K562 (cell line): ENCODE data around the gene DLGAP1. TPM values are rescaled to one million over a fixed set of nuclear protein-coding genes. Genes with fewer than 3 reads are reported as not detected.

Experiments used
- ATF1 ChIP-seq, 2 experiments: fragments of 450-650 bp in 1 of 2; IDR thresholded peaks; 2 replicates each; pipeline ENCODE4 v1.6.1; 2016; ENCODE audit warnings: missing compliant biosample characterization in 1 of 2, missing genetic modification characterization in 1 of 2
- DACH1 ChIP-seq: fragments of 450-650 bp; IDR thresholded peaks from 2 replicates; pipeline ENCODE4 v1.6.1; 2018; ENCODE audit not compliant: partially characterized antibody
- HMG20B ChIP-seq: fragments of 250-450 bp; sonication (Bioruptor Pico); IDR thresholded peaks from 2 replicates; pipeline ENCODE4 v1.5.0; 2021; ENCODE audit warnings: mild to moderate bottlenecking
- HOMEZ ChIP-seq: fragments of 250-450 bp; sonication (Bioruptor Pico); IDR thresholded peaks from 2 replicates; pipeline ENCODE4 v1.4.0; 2020; ENCODE audit warnings: mild to moderate bottlenecking, moderate library complexity
- JUN ChIP-seq, 2 experiments: sonication (generic) in 1 of 2; formaldehyde crosslinking in 1 of 2; IDR thresholded peaks; 2 replicates each; pipeline versions ENCODE4 v1.6.1 to v1.8.0; 2012 to 2022; ENCODE audit warnings: borderline replicate concordance in 2 of 2, mild to moderate bottlenecking in 2 of 2, improper control_type of control experiment in 1 of 2, low read depth in 1 of 2, low read length in 1 of 2, missing genetic modification reagents in 1 of 2
- MAFF ChIP-seq: IDR thresholded peaks from 2 replicates; pipeline ENCODE4 v1.6.1; 2012; ENCODE audit warnings: low read length, improper control_type of control experiment
- MBD2 ChIP-seq: sonication (generic); IDR thresholded peaks from 2 replicates; pipeline ENCODE4 v1.6.1; 2016; ENCODE audit warnings: low read depth, borderline replicate concordance
- RBM14 ChIP-seq: fragments of 200-400 bp; formaldehyde crosslinking; IDR thresholded peaks from 2 replicates; pipeline ENCODE4 v1.6.1; 2018; ENCODE audit warnings: low read depth, mild to moderate bottlenecking, low read length, moderate library complexity, borderline replicate concordance; ENCODE audit not compliant: insufficient read depth
- RCOR1 ChIP-seq, 2 experiments: IDR thresholded peaks; 2 replicates each; pipeline ENCODE4 v1.6.1; 2012; ENCODE audit warnings: low read depth in 2 of 2, low read length in 2 of 2, borderline replicate concordance in 1 of 2, improper control_type of control experiment in 1 of 2
- TEAD2 ChIP-seq: fragments of 450-650 bp; IDR thresholded peaks from 2 replicates; pipeline ENCODE4 v1.6.1; 2016; ENCODE audit warnings: missing genetic modification characterization, control low read depth, missing compliant biosample characterization
- U2AF2 ChIP-seq: fragments of 200-400 bp; formaldehyde crosslinking; optimal IDR thresholded peaks from 2 replicates; pipeline ENCODE3; 2017; ENCODE audit warnings: low read depth, mild to moderate bottlenecking, low read length
- XRCC3 ChIP-seq: fragments of 450-650 bp; IDR thresholded peaks from 2 replicates; pipeline ENCODE4 v1.6.1; 2017; ENCODE audit warnings: mild to moderate bottlenecking, moderate library complexity
- ZNF134 ChIP-seq: fragments of 250-450 bp; sonication (Bioruptor Pico); conservative IDR thresholded peaks from 2 replicates; pipeline ENCODE4 v1.4.0; 2020
- ZNF175 ChIP-seq: fragments of 200-800 bp; sonication (Bioruptor generic); IDR thresholded peaks from 2 replicates; pipeline ENCODE4 v1.6.1; 2016; ENCODE audit warnings: low read depth, mild to moderate bottlenecking, missing genetic modification characterization, missing compliant biosample characterization
- ZNF239 ChIP-seq: fragments of 250-450 bp; sonication (Bioruptor Pico); IDR thresholded peaks from 2 replicates; pipeline ENCODE4 v1.4.0; 2020; ENCODE audit warnings: mild to moderate bottlenecking
- ZNF395 ChIP-seq: fragments of 200-800 bp; sonication (Bioruptor generic); IDR thresholded peaks from 2 replicates; pipeline ENCODE4 v1.6.1; 2017; ENCODE audit warnings: missing genetic modification characterization, missing compliant biosample characterization
- ZNF551 ChIP-seq: fragments of 250-450 bp; sonication (Bioruptor Pico); IDR thresholded peaks from 2 replicates; pipeline ENCODE4 v1.5.0; 2021; ENCODE audit warnings: mild to moderate bottlenecking, moderate library complexity
- ZNF57 ChIP-seq: fragments of 450-650 bp; formaldehyde crosslinking; IDR thresholded peaks from 2 replicates; pipeline ENCODE4 v1.4.0; 2020; ENCODE audit warnings: mild to moderate bottlenecking, moderate library complexity
- ZNF644 ChIP-seq: fragments of 200-800 bp; sonication (Bioruptor generic); IDR thresholded peaks from 2 replicates; pipeline ENCODE4 v1.6.1; 2016; ENCODE audit warnings: low read depth, missing genetic modification characterization, missing compliant biosample characterization
- polyA plus RNA-seq, 8 experiments: library from polyadenylated mRNA; depleted of rRNA in 4 of 8; stranded (reverse) in 5 of 8; unstranded in 3 of 8; fragments of >200 nt; fragmentation: Nextera tagmentation in 2 of 8; fragmentation: Illumina TruSeq in 1 of 8; extraction: Ambion mirVana in 2 of 8; extraction: Trizol in 1 of 8; gene quantifications; 2 replicates each; pipeline versions ENCODE4 v1.2.1 to v1.2.3, GENCODE V29; 2011 to 2014; ENCODE audit warnings: inconsistent platforms in 1 of 8, missing spikeins in 1 of 8
- total RNA-seq, 7 experiments: library from RNA; depleted of rRNA in 6 of 7; stranded (reverse); fragments of >200 nt in 6 of 7; fragmentation: Illumina TruSeq in 2 of 7; extraction: Trizol in 2 of 7; gene quantifications; 2 replicates each; pipeline versions ENCODE4 v1.2.1 to v1.2.3, GENCODE V29; 2011 to 2021; ENCODE audit warnings: low replicate concordance in 1 of 7

DLGAP1 gene
- total and polyA plus RNA-seq, 9 of the 15 experiments (the other 6 are each of a cell fraction or from before 2014, with no cell fraction given): 0.04 to 0.22 (median 0.08) TPM

- no peak for TF ChIP-seq DACH1
- TF ChIP-seq ZNF175: no peak
- TF ChIP-seq JUN (IDR thresholded peaks at IDR 0.05; ENCODE audit: borderline replicate concordance, low read depth, low read length): peak; percentile 31; the same call in 1 of the 2 replicates
- TF ChIP-seq JUN (CRISPR knock-in tag; IDR thresholded peaks at IDR 0.05; ENCODE audit: borderline replicate concordance): no peak
- no peak for TF ChIP-seq MAFF
- 0 out of 2 replicates have a peak, but pooled peaks have one; percentile 27 for TF ChIP-seq ZNF134
- TF ChIP-seq XRCC3: no peak
- TF ChIP-seq HMG20B (CRISPR knock-in tag): no peak
- peak in 1 of 2 experiments; percentile 32; a peak in 1 of 4 replicates for TF ChIP-seq RCOR1 (IDR thresholded peaks at IDR 0.05; ENCODE audit: borderline replicate concordance in 1 of 2, low read depth in 2 of 2, low read length in 2 of 2)
- no peak for TF ChIP-seq HOMEZ (CRISPR knock-in tag)
- no peak for TF ChIP-seq MBD2
- no peak for TF ChIP-seq ATF1 (CRISPR knock-in tag; IDR thresholded peaks at IDR 0.05)
- TF ChIP-seq ATF1 (tag; IDR thresholded peaks at IDR 0.05): peak; percentile 37; the same call in 1 of the 2 replicates
- peak; percentile 5; the same call in 1 of the 2 replicates for TF ChIP-seq ZNF644
- TF ChIP-seq TEAD2 (tag): peak; percentile 31; the same call in 1 of the 2 replicates
- no peak for TF ChIP-seq RBM14
- peak; percentile 61 for TF ChIP-seq ZNF239
- peak; percentile 68; the same call in 1 of the 2 replicates for TF ChIP-seq ZNF57
- no peak for TF ChIP-seq ZNF395 (CRISPR knock-in tag)
- no peak for TF ChIP-seq U2AF2
- TF ChIP-seq ZNF551 (CRISPR knock-in tag): no peak
Measured at GRCh38 chr18:3653851-3654441, 801.2 kb downstream of the DLGAP1 start (continued).
